ENCODE data around the gene STK17A. TPM values are rescaled to one million over a fixed set of nuclear protein-coding genes. Genes with fewer than 3 reads are reported as not detected.

STK17A gene
- total RNA-seq, 1 donor from 2014 or later: 15.6 TPM

DNA sequence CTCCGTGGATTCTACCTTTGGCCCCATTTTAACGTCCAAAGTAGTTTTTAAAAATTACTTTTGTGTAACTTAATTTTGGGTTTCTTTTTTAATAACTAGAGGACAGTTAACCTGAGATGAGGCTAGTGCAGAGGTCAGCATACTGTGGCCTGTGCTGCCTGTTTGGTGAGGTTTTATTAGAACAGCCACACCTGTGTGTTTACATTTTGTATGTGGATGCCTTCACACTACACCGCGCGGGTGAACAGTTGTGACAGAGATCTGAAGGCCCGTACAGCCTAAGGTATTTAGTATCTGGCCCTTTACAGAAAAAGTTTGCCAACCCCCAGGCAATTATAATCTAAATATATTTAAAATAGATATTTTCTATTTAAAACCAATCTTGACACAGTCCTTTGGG lies 46.9 kb downstream of the STK17A start:
- Histone ChIP-seq H3K9me3 (ENCODE audit: low read depth) (no peaks in the 10 kb centered on the region), H3K4me3 (no peak overlapping the region), H3K4me1 (no peaks in the 10 kb centered on the region), H3K27ac (no peak overlapping the region), H2AFZ (replicated peaks) (no peak overlapping the region), H3K36me3 (no peaks in the 10 kb centered on the region), H3K4me2 (no peak overlapping the region), H3F3A (ENCODE audit: low read depth) (no peaks in the 10 kb centered on the region), H4K20me1 (ENCODE audit: low read depth) (no peaks in the 10 kb centered on the region), H3K79me2 (ENCODE audit: low read depth) (no peaks in the 10 kb centered on the region), H3K9ac (no peak overlapping the region), H3K27me3 (no peaks in the 10 kb centered on the region)
- DNase-seq (ENCODE audit: low spot score): no peak
- Mint-ChIP-seq H3K4me1 (no peaks in the 10 kb centered on the region), H3K4me3 (no peak overlapping the region), H3K36me3 (peaks cover 57% of the 10 kb centered on the region), H3K27ac (no peak overlapping the region), H3K27me3 (ENCODE audit: insufficient read depth, low read depth) (no peaks in the 10 kb centered on the region), H3K9me3 (no peaks in the 10 kb centered on the region)
- no peak for TF ChIP-seq EZH2phosphoT487 (IDR thresholded peaks at IDR 0.05)
- TF ChIP-seq, protein P1, sequence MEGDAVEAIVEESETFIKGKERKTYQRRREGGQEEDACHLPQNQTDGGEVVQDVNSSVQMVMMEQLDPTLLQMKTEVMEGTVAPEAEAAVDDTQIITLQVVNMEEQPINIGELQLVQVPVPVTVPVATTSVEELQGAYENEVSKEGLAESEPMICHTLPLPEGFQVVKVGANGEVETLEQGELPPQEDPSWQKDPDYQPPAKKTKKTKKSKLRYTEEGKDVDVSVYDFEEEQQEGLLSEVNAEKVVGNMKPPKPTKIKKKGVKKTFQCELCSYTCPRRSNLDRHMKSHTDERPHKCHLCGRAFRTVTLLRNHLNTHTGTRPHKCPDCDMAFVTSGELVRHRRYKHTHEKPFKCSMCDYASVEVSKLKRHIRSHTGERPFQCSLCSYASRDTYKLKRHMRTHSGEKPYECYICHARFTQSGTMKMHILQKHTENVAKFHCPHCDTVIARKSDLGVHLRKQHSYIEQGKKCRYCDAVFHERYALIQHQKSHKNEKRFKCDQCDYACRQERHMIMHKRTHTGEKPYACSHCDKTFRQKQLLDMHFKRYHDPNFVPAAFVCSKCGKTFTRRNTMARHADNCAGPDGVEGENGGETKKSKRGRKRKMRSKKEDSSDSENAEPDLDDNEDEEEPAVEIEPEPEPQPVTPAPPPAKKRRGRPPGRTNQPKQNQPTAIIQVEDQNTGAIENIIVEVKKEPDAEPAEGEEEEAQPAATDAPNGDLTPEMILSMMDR (IDR thresholded peaks at IDR 0.05): no peak
- no peak for TF ChIP-seq EZH2 (IDR thresholded peaks at IDR 0.05)

- Histone ChIP-seq H3K4me1 (no peaks in the 10 kb centered on the region), H4K20me1 (ENCODE audit: low read depth) (no peaks in the 10 kb centered on the region), H3K9me3 (ENCODE audit: low read depth) (no peaks in the 10 kb centered on the region), H3K4me2 (no peak overlapping the region), H2AFZ (replicated peaks) (no peak overlapping the region), H3K4me3 (no peak overlapping the region), H3K27me3 (no peaks in the 10 kb centered on the region), H3K79me2 (ENCODE audit: low read depth) (no peaks in the 10 kb centered on the region), H3F3A (ENCODE audit: low read depth) (no peaks in the 10 kb centered on the region), H3K36me3 (no peaks in the 10 kb centered on the region), H3K27ac (no peak overlapping the region), H3K9ac (no peak overlapping the region)
- Mint-ChIP-seq H3K4me3 (no peak overlapping the region), H3K27ac (no peak overlapping the region), H3K4me1 (no peaks in the 10 kb centered on the region), H3K27me3 (ENCODE audit: insufficient read depth, low read depth) (no peaks in the 10 kb centered on the region), H3K9me3 (no peaks in the 10 kb centered on the region), H3K36me3 (peaks cover 61% of the 10 kb centered on the region)
- no peak for TF ChIP-seq EZH2phosphoT487 (IDR thresholded peaks at IDR 0.05)
- TF ChIP-seq EZH2 (IDR thresholded peaks at IDR 0.05): no peak
- TF ChIP-seq, protein P1 (IDR thresholded peaks at IDR 0.05): no peak
- DNase-seq (ENCODE audit: low spot score): no peak
Observed at GRCh38 chr7:43630482-43630881, 47.6 kb downstream of the STK17A start.

- Histone ChIP-seq H3K27ac (no peak overlapping the region), H3K9ac (no peak overlapping the region), H3K79me2 (ENCODE audit: low read depth) (no peaks in the 10 kb centered on the region), H3K9me3 (ENCODE audit: low read depth) (no peaks in the 10 kb centered on the region), H4K20me1 (ENCODE audit: low read depth) (no peaks in the 10 kb centered on the region), H3K4me3 (no peak overlapping the region), H3K27me3 (no peaks in the 10 kb centered on the region), H3K4me1 (no peaks in the 10 kb centered on the region), H3K36me3 (no peaks in the 10 kb centered on the region), H3K4me2 (no peak overlapping the region), H2AFZ (replicated peaks) (no peak overlapping the region), H3F3A (ENCODE audit: low read depth) (no peaks in the 10 kb centered on the region)
- H3K9me3 Mint-ChIP-seq: no peaks in the 10 kb centered on the region
- H3K4me3 Mint-ChIP-seq: no peak overlapping the region
- TF ChIP-seq EZH2 (IDR thresholded peaks at IDR 0.05) (no peak), EZH2phosphoT487 (IDR thresholded peaks at IDR 0.05) (no peak)
- TF ChIP-seq, protein P1 (IDR thresholded peaks at IDR 0.05): no peak
- no peaks in the 10 kb centered on the region for H3K4me1 Mint-ChIP-seq
- no peak for DNase-seq (ENCODE audit: low spot score)
- no peaks in the 10 kb centered on the region for H3K27me3 Mint-ChIP-seq (ENCODE audit: insufficient read depth, low read depth)
- H3K36me3 Mint-ChIP-seq: peaks cover 69% of the 10 kb centered on the region
- no peak overlapping the region for H3K27ac Mint-ChIP-seq
Observed at GRCh38 chr7:43631559-43631958, 48.7 kb downstream of the STK17A start.
